HG03175 (cell line): ENCODE data around the gene MAP7D1.
"Not testable (repeated sequence)": the region's sequence is repeated elsewhere in the genome, so short reads cannot be mapped to it uniquely, and the experiment has no call there.

Experiments
- ATAC-seq: cut with Tn5 transposase; IDR thresholded peaks from one replicate; pipeline ENCODE4 v1.9.1; 2021; ENCODE audit warnings: mild to moderate bottlenecking, moderate library complexity; ENCODE audit not compliant: unreplicated experiment

MAP7D1 gene

DNA sequence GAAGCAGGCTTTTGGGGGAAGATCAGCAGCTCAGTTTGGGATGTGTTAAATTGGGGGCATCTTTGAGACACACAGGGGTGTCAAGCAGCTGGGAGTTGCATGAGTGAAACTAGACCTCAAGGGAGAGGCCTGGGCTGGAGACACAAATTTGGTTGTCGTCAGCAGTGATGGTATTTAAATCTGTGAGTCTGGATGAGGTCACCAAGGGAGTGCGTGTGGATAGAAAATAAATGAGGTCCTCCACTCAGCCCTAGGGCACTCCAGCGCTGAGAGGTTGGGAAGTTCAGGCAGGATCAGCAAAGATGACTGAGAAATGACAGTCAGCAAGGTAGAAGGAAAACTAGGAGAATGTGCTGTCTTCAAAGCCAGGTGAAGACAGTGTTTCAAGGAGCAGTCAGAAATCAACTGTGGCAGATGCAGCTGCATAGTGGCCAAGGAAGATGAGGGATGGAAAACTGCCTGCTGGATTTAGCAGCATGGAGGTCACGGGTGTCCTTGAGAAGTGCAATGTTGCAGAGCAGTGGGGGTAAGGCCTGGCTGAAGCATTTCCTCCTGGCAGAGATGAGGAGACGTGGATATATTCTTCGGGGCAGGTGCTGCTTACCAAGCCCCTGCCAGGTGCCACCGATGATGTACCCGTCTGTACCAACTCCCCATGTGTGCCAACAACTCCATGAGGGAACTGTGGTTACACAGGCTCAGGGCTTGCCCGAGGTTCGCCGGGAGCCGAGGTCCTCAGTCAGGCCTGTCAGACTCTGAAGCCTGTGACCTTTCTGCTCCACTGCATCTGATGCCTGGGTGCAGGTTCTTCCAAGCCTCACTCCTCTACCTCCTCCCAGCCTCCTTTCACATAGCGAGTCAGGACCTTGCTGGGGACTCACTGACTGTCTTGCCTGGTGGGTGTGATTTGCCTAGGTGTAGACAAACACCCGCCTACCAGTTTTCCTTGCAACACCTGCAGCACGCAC lies 11.3 kb downstream of the MAP7D1 start:
- ATAC-seq: no peak

DNA sequence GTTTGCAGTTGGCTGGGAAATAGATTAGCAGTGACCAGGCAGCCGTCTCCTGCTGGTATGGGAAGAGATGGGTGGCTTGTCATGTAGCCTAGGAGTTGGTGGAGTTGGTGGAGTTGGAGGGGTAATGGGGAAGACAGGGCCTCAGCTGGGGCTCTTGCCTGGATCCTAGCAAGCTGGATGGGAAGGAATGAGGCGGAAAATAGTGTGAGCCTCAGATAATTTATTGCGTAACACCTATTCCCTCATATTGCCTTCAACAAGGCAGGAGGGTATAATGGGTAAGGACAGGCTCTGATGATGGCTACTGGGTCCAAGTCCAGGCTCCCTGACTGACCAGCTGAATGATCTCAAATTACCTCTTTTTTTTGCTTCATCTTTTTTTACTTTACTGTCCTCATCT lies 12.6 kb downstream of the MAP7D1 start:
- no peak for ATAC-seq

DNA sequence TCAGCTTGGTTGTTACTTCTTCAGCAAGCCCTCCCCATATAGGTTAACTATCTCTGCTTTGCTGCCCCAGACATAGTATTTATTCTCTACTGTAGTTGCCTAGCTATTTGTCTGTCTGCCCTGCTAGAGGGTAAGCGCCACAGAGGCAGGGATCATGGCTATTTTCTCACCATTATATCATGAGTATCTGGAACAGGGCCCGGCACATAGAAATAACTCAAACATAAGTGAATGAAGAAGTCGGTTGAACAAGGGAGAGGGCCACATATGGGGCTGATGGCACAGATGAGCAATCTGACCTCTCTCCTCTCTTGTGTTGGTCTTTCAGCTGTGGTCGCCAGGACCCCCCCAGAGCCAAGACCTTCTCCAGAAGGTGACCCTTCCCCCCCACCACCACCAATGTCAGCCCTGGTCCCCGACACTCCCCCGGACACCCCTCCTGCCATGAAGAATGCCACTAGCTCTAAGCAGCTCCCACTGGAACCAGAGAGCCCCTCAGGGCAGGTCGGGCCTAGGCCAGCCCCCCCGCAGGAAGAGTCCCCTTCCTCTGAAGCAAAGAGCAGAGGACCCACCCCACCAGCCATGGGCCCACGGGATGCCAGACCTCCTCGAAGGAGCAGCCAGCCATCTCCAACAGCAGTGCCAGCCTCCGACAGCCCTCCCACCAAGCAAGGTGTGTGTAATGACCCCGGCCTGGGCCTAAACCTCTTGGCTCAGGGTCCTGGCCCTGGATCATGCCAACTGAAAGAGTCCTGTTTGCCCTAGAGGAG lies 14.9 kb downstream of the MAP7D1 start:
- ATAC-seq: no peak

DNA sequence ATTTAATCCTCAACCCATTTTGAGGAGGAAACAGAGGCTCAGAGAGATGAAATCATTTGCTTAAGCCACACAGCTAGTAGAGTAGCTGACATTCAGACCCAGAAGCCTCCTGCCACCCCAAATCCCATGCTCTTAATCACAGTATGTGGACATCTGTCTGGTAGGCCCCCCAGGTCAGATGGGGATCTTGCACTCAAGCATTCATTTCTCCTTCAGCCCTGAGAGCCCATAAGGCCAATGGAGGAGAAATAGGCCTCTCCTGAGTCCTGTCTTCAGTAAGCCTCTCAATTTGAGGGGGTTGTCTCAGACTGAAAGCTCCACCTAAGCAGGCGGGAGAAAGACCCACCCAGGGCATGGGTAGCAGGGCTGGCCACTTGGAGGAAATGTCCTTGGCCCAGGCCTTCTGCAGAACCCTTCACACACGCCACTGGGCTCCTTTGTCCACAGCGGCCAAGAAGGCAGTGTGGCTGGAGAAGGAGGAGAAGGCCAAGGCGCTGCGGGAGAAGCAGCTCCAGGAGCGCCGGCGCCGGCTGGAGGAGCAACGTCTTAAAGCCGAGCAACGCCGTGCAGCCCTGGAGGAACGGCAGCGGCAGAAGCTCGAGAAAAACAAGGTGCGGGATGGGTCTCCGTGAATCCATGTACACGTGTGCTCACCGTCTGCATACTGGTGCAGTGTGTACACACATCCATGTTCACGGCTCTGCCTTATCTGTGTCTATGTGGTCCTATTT lies 16.2 kb downstream of the MAP7D1 start:
- no peak for ATAC-seq

DNA sequence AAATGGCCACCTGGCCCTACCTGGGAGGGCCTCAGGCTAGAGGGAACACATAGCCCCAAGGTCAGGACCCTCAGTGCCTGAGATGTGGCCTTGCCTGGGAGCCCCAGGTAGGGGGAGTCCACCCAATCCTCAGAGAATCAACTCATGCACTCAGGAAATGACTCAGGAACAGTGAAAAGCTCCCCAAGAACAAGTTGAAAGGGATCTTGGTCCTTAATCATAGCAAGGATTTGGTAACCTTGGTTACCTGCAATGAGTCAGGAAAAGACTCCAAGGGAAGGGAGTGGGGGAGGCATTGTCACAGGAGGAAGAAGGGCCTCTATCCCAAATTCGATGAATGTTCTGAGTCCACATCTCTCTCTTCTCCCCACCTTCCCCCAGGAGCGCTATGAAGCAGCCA lies 17.0 kb downstream of the MAP7D1 start:
- no peak for ATAC-seq

DNA sequence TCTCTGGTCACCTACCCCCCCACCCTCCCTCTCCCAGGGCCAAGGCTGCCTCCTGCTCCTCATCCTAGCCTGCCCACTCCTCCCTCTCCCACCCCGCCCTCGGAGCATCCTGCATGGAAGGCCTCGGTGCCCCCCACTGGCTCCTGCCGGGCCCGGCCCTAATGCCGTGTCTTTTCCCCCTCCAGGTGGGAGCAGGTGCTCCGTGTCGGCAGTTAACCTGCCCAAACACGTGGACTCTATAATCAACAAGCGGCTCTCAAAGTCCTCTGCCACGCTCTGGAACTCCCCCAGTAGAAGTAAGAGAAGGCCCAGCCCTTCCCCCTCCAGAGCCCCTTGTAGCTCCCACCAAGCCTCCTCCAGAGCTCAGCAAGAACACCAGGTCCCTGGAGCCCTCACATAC lies 18.8 kb downstream of the MAP7D1 start:
- no peak for ATAC-seq

DNA sequence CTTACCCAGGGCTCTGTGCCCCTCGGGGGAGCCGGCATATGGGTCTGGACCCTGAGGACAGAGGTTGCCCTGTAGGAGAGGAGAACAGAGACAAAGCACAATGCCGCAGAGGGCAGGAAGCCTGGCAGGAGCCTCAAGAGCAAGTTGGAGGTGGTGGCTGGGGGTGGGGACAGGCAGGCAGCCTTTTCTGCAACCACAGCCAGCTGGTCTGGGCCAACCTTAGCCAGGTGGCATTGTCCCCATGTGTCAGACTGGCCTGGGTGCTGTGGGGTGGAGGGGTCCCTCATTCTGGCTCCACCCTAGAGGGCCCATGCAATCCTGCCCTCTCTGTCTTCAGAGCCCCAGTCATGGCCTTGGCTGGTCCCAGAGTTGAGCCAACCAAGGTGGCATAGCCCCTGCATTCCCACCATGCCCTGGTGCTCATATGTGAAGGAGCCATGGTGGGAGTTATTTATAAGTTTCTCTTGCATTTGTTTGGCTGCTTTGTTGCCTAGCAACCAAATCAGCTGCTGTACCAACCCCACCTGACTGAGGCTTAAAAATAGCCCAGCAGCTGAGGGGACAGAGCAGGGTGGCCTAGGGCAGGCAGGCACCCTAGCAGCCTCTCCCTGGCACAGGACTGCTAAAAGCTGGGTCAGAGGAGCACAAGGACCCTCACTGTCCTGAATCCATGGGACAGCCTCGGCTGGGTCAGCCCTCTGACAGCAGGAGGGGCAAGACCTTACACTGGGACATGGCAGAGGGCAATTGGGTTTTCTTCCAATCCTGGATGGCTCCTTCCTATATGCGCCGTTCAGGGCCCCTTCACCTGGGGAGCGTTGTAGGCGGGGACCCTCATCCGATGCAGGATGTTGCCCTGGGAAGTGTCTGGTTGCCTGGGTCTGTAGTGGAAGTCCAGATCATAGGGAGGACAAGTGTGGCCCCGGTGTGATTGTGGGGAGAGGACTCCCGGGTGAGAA lies 19.5 kb downstream of the MAP7D1 start:
- no peak for ATAC-seq

DNA sequence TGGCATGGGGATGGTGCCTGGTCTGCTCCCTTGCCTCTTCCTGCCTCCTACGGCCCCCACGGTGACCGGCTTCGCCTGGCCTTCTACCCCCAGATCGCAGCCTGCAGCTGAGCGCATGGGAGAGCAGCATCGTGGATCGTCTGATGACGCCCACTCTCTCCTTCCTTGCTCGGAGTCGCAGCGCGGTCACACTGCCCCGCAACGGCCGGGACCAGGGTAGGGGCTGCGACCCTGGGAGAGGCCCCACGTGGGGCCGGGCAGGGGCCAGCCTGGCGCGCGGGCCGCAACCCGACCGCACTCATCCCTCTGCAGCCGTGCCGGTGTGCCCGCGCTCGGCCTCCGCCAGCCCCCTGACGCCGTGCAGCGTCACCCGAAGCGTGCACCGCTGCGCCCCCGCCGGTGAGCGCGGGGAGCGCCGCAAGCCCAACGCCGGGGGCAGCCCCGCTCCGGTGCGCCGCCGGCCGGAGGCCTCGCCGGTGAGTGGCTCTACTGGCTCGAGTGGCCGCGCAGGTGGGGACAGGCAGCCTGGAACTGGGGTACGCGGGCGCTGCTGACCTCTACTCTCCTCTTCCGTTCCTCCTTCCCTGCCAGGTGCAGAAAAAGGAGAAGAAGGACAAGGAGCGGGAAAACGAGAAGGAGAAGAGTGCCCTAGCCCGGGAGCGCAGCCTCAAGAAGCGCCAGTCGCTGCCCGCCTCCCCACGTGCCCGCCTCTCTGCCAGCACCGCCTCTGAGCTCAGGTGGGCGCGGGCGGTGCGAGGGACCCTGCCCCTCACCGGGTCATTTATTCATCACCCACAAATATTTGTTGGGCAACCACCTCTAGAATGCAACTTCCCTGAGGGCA lies 20.4 kb downstream of the MAP7D1 start:
- ATAC-seq: no peak

DNA sequence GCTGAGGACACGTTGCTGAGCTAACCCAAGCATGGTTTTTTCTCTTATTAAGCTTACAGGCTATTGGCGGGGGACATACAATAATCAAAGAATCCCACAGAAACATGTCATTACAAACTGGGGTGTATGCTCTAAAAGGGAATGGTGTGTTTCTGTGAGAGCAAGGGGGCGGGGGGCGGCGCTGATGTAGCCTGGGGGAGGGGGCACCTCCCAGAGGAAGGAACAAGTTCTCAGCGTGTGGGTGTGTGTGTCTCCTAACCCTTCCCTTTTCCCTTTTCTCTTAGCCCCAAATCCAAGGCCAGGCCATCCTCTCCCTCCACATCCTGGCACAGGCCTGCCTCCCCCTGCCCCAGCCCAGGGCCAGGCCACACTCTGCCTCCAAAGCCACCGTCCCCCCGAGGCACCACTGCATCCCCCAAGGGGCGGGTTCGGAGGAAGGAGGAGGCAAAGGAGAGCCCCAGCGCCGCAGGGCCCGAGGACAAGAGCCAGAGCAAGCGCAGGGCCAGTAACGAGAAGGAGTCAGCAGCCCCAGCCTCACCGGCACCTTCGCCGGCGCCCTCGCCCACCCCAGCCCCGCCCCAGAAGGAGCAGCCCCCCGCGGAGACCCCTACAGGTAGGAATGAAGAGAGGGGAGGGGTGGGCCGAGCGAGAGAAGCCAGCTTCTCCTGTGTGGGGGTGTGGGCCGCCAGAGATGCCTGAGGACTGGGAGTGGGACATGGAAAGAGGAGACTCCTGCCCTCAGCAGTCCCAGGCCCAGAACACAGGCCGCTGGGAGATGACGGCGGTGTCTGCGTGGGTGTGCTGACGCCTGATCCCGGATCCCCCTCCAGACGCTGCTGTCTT lies 21.9 kb downstream of the MAP7D1 start:
- ATAC-seq: no peak

DNA sequence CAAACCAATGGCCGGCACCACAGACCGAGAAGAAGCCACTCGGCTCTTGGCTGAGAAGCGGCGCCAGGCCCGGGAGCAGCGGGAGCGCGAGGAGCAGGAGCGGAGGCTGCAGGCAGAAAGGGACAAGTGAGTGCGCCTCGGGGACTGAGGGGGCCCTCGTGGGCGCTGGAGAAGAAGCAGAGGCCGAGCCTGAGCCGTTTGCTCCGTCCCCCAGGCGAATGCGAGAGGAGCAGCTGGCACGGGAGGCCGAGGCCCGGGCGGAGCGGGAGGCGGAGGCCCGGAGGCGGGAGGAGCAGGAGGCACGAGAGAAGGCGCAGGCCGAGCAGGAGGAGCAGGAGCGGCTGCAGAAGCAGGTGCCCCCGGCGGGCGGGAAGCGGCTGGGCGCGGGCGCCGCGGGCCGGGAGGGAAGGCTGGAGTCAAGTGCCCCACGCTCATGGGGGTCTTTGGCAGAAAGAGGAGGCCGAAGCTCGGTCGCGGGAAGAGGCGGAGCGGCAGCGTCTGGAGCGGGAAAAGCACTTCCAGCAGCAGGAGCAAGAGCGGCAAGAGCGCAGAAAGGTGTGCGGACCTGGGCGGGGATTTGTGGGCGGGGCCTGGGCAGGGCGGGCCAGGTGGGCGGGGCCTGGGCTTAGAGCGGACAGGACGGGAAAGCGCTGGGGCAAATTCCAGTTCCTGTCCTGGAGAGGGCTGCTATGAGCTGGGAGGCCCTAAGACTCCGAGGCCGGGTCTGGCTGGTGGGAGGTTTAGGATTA lies 22.7 kb downstream of the MAP7D1 start:
- ATAC-seq: no peak

DNA sequence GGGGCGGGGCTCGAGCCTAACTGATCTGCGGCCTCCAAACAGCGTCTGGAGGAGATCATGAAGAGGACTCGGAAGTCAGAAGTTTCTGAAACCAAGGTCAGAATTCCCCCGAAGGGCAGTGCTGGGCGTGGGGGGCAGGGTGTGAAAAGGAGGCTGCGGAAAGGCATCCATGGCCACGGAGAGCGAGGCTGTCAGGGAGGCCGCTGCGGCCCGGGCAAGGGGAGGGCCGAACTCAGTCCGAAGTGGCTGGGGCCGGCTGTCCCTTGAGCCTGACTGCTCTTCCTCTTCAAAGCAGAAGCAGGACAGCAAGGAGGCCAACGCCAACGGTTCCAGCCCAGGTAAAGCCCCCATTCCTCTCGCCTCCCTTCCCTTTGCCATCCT lies 23.2 kb downstream of the MAP7D1 start:
- ATAC-seq: no peak

DNA sequence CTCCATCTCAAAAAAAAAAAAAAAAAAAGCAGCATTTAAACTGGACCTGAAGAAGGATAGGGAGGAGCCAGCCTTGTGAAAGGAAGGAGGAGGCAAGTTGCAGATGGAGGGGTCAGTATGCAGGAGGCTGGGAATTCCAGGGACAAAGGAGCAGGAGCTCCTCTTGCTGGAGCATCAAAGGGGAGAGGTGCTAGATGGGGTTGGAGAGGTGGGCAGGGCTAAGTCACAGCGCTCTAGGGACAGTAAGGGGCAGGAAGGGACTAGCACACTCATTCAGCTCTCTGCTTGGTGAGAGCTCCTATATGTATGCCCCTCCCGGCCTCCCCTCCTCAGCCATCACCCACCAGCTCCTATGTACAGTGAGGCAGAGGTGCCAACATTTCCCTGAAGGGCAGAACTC lies 26.8 kb downstream of the MAP7D1 start:
- no peak for ATAC-seq

DNA sequence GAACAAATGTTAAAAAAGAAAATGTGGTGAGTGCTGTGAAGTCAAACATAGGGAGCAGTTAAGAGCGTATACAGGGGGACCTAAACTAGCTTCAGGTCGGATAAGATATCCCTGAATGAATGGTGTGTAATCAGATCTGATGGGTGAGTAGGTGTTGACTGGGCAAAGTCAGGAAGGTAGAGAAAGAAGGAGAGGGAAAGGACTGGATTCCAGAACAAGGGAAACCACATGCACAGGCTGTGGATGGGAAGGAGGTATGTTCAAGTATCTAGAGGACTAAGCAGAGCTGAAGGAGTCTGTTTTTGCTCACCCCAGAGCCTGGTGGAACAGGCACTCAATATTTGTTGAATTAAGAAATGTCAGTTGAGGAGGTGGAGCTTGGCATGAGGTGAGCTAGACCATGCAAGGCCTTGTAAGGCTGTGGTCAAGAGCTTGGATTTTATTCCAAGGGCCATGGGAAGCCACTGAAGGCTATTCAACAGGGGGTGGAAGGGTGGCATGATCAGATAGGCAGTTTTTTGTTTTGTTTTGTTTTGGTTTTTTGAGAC lies 27.4 kb downstream of the MAP7D1 start:
- ATAC-seq: no peak

DNA sequence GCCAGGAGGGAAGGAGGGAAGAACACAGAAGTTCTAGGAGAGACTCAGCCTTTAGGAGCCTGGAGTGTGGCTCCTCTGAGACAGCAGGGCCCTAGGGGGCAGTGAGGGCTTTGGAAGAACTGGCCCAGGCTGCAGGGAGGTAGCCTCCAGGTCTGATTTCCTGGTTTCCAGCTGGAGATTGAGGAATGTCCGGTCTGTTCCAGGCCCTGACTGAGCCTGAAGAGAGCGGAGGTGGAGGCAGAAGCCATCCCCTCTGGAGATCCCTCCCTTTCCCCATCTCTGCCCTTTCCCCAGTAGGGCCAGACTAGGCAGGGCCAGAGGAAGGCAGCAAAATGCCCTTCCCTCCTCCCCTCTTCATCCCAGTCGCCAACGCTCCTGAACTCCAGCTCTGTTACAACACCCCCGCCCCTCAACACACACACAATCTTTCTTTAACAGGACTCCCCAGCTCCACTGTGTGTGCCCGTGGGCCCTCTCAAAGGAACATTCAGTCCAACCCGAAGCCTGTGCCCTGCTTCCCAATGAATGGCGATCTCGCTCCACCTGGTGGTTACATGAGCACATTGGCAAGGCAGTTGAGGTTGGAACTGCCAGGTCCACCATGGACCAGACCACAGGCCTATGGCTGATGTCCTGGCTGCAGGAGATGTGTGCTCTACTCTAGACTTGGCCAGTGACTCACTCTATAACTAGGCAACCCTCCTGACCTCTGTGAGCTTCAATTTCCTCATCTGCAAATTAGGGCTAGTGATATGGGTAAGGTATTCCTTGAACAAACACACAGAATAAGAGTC lies 32.0 kb downstream of the MAP7D1 start:
- peak; percentile 68 for ATAC-seq

DNA sequence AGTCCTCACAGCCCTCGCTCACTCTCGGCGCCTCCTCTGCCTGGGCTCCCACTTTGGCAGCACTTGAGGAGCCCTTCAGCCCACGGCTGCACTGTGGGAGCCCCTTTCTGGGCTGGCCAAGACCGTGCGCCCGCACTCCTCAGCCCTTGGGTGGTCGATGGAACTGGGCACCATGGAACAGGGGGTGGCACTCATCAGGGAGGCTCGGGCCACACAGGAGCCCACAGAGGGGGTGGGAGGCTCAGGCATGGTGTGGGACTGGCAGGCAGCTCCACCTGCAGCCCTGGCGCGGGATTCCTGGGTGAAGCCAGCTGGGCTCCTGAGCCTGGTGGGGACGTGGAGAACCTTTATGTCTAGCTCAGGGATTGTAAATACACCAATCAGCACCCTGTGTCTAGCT lies 40.8 kb downstream of the MAP7D1 start:
- ATAC-seq: not testable (repeated sequence)

DNA sequence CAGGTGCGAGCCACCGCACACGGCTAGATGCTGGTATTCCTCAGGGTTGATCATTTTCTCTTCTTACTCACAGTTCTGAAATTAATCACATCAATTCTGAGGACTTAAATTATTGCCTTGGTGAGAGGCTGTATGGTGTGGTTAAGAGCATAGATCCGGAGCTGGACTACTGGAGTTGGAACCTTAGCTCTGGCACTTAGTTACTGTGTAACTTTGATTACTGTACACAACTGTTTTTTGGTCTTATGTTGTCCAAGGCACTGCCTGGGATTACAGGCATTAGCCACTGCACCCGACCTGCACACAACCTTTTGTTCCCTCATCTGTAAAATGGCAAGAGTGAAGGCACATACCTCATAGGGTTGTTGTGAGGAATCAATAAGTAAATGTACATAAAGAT lies 42.7 kb downstream of the MAP7D1 start:
- ATAC-seq: no peak
